GM18907 (cell line): ENCODE data around the gene AGR2.

ENCODE experiments used
- ATAC-seq: cut with Tn5 transposase; IDR thresholded peaks from one replicate; pipeline ENCODE4 v1.9.1; 2021; ENCODE audit warnings: mild to moderate bottlenecking, moderate library complexity; ENCODE audit not compliant: unreplicated experiment

Gene AGR2

DNA sequence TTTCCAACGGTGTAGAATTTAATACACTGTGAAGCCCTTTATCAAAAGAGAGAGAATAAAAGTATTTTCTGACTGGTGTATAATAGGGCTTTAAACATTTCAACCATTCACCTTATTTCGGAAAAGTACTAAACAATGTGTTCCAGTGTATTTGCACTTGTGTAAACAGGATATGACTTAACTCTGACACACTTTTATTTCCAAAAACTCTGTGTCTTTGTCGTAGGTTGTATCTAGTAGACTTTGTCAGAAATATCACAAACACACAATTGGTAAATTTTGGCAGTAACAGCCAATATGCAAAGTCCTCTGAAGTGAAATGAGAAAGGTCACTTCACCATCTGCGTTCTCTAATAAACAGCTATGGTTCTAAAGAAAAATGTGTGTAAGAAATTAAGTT, 61.6 kb downstream of the AGR2 start:
- ATAC-seq: no peak

GRCh38 chr7:16742547-16742946, 62.3 kb downstream of the AGR2 start:
- no peak for ATAC-seq
